HEK293 (cell line): ENCODE data around the gene LNX1.
A peak's percentile ranks its signal among the peaks of the same experiment; 100 is the strongest.

Experiments used
- CTCF ChIA-PET: fragments of 350-600 bp; formaldehyde crosslinking; extraction: SDS; loops from one replicate; lab custom pipeline; 2021; ENCODE audit warnings: antibody characterized with exemption; lab: Yijun Ruan, JAX
- POLR2A ChIA-PET: fragments of 300-600 bp; formaldehyde crosslinking; extraction: SDS; loops from one replicate; lab custom pipeline; 2020; ENCODE audit warnings: antibody characterized with exemption, inconsistent platforms; lab: Yijun Ruan, JAX
- H3K27ac ChIP-seq: fragments of 200-500 bp; sonication (Bioruptor generic); 2 replicates; pipeline ENCODE4 v1.5.1; 2014; ENCODE audit warnings: low read depth, low read length, control low read depth, inconsistent platforms; ENCODE audit errors: extremely low read depth
- H3K36me3 ChIP-seq, 2 experiments: fragments of 200-500 bp in 1 of 2; sonication (Bioruptor generic) in 1 of 2; 1 replicate in 1 of 2; 2 replicates in 1 of 2; pipeline ENCODE4 v1.5.1; 2014 to 2017; ENCODE audit warnings: inconsistent platforms in 2 of 2, low read length in 2 of 2; ENCODE audit not compliant: control insufficient read depth in 2 of 2, insufficient read depth in 1 of 2
- H3K4me1 ChIP-seq: fragments of 200-500 bp; sonication (Bioruptor generic); 2 replicates; pipeline ENCODE4 v1.5.1; 2014; ENCODE audit warnings: mild to moderate bottlenecking, low read length, inconsistent platforms; ENCODE audit not compliant: control insufficient read depth, insufficient read depth
- H3K4me3 ChIP-seq: 2 replicates; pipeline ENCODE4 v1.5.1; 2011; ENCODE audit warnings: low read depth, mild to moderate bottlenecking, control low read depth, low read length, moderate library complexity
- H3K9me3 ChIP-seq: fragments of 200-500 bp; sonication (Bioruptor generic); 2 replicates; pipeline ENCODE4 v1.5.1; 2014; ENCODE audit warnings: low read depth, low read length, inconsistent platforms; ENCODE audit not compliant: control insufficient read depth, insufficient read depth
- ATF2 ChIP-seq: fragments of 450-650 bp; formaldehyde crosslinking; IDR thresholded peaks from 2 replicates; pipeline ENCODE4 v1.5.1; 2016; ENCODE audit warnings: missing biosample characterization, missing genetic modification characterization, low read depth
- BCL6B ChIP-seq: fragments of 450-650 bp; formaldehyde crosslinking; IDR thresholded peaks from 2 replicates; pipeline ENCODE4 v1.5.1; 2017; ENCODE audit warnings: missing biosample characterization, missing genetic modification characterization
- CTCF ChIP-seq: fragments of 450-650 bp; formaldehyde crosslinking; IDR thresholded peaks from 2 replicates; pipeline ENCODE4 v1.5.1; 2016; ENCODE audit warnings: missing biosample characterization, missing genetic modification characterization
- PRDM10 ChIP-seq: fragments of 450-650 bp; formaldehyde crosslinking; IDR thresholded peaks from 2 replicates; pipeline ENCODE4 v1.5.1; 2016; ENCODE audit warnings: missing biosample characterization, missing genetic modification characterization
- SCRT2 ChIP-seq: fragments of 450-650 bp; formaldehyde crosslinking; IDR thresholded peaks from 2 replicates; pipeline ENCODE4 v1.5.1; 2016; ENCODE audit warnings: missing biosample characterization, missing genetic modification characterization
- TCF7L2 ChIP-seq: IDR thresholded peaks from 2 replicates; pipeline ENCODE4 v1.6.1; 2011; ENCODE audit warnings: low read depth, mild to moderate bottlenecking, inconsistent platforms, low read length, moderate library complexity, borderline replicate concordance
- WT1 ChIP-seq: fragments of 450-650 bp; formaldehyde crosslinking; IDR thresholded peaks from 2 replicates; pipeline ENCODE4 v1.5.1; 2016; ENCODE audit warnings: missing biosample characterization, missing genetic modification characterization
- ZEB2 ChIP-seq: fragments of 450-650 bp; formaldehyde crosslinking; IDR thresholded peaks from 2 replicates; pipeline ENCODE4 v1.5.1; 2016; ENCODE audit warnings: missing biosample characterization, missing genetic modification characterization
- ZNF138 ChIP-seq: fragments of 450-650 bp; formaldehyde crosslinking; IDR thresholded peaks from 2 replicates; pipeline ENCODE4 v1.5.1; 2016; ENCODE audit warnings: missing biosample characterization, missing genetic modification characterization, borderline replicate concordance
- ZNF214 ChIP-seq: fragments of 450-650 bp; formaldehyde crosslinking; IDR thresholded peaks from 2 replicates; pipeline ENCODE4 v1.5.1; 2017; ENCODE audit warnings: missing biosample characterization, mild to moderate bottlenecking, missing genetic modification characterization, borderline replicate concordance
- ZNF391 ChIP-seq: fragments of 450-650 bp; formaldehyde crosslinking; IDR thresholded peaks from 2 replicates; pipeline ENCODE4 v1.5.1; 2016; ENCODE audit warnings: low read depth, missing biosample characterization, missing genetic modification characterization, borderline replicate concordance
- ZNF394 ChIP-seq: fragments of 450-650 bp; formaldehyde crosslinking; IDR thresholded peaks from 2 replicates; pipeline ENCODE4 v1.5.1; 2016; ENCODE audit warnings: missing biosample characterization, missing genetic modification characterization, mild to moderate bottlenecking, moderate library complexity, borderline replicate concordance
- ZNF426 ChIP-seq: fragments of 450-650 bp; formaldehyde crosslinking; IDR thresholded peaks from 2 replicates; pipeline ENCODE4 v1.5.1; 2017; ENCODE audit warnings: missing biosample characterization, missing genetic modification characterization, mild to moderate bottlenecking, inconsistent platforms, moderate library complexity
- ZNF513 ChIP-seq: fragments of 450-650 bp; IDR thresholded peaks from 2 replicates; pipeline ENCODE4 v1.5.1; 2018; ENCODE audit warnings: missing biosample characterization, missing genetic modification characterization
- ZNF558 ChIP-seq: fragments of 450-650 bp; formaldehyde crosslinking; IDR thresholded peaks from 2 replicates; pipeline ENCODE4 v1.5.1; 2016; ENCODE audit warnings: missing biosample characterization, missing genetic modification characterization
- ZNF629 ChIP-seq: fragments of 450-650 bp; formaldehyde crosslinking; IDR thresholded peaks from 2 replicates; pipeline ENCODE4 v1.5.1; 2017; ENCODE audit warnings: missing biosample characterization, missing genetic modification characterization
- ZNF837 ChIP-seq: fragments of 450-650 bp; formaldehyde crosslinking; IDR thresholded peaks from 2 replicates; pipeline ENCODE4 v1.5.1; 2016; ENCODE audit warnings: missing biosample characterization, missing genetic modification characterization
- ZXDB ChIP-seq: fragments of 450-650 bp; formaldehyde crosslinking; IDR thresholded peaks from 2 replicates; pipeline ENCODE4 v1.5.1; 2016; ENCODE audit warnings: missing biosample characterization, missing genetic modification characterization

LNX1 gene

GRCh38 chr4:53591372-53591892 lies at the start of gene LNX1:
TSS of gene LNX1 (minus strand) at chr4:53591486. CDS start at chr4:53574002, 17,484 bp downstream.
- no peaks in the 10 kb centered on the region for H3K9me3 ChIP-seq
- H3K36me3 ChIP-seq = no peaks in the 10 kb centered on the region
- H3K4me1 ChIP-seq = no peaks in the 10 kb centered on the region
- peak within 1 kb of the TSS; percentile 18; the same call in 1 of the 2 replicates for H3K27ac ChIP-seq
- POLR2A ChIA-PET = no interaction called here
- peak within 1 kb of the TSS; percentile 36 for H3K4me3 ChIP-seq
- TF ChIP-seq ATF2 (peak; percentile 14; the same call in 1 of the 2 replicates), WT1 (tag by site-specific recombination) (no peak), ZEB2 (tag by site-specific recombination) (peak; percentile 92), PRDM10 (tag by site-specific recombination) (no peak), SCRT2 (tag by site-specific recombination) (peak; percentile 73), ZXDB (tag by site-specific recombination) (0 out of 2 replicates have a peak, but pooled peaks have one; percentile 19), ZNF394 (no peak)
- CTCF ChIA-PET = no interaction called here

- no peaks in the 10 kb centered on the region for H3K4me1 ChIP-seq
- no peak overlapping the region for H3K4me3 ChIP-seq
- no peaks in the 10 kb centered on the region for H3K9me3 ChIP-seq
- no peak for TF ChIP-seq ZNF138
- no peak for TF ChIP-seq ZNF513 (tag by site-specific recombination)
- TF ChIP-seq ZNF391 = no peak
- TF ChIP-seq ZNF558 (tag by site-specific recombination) = no peak
- no peak for TF ChIP-seq ZNF214 (tag by site-specific recombination)
- TF ChIP-seq ZNF629 (tag by site-specific recombination) = no peak
- no peak for TF ChIP-seq CTCF (tag by site-specific recombination)
- TF ChIP-seq ZNF837 (tag by site-specific recombination) = no peak
- no peak for TF ChIP-seq ZNF426 (tag by site-specific recombination)
- no peak for TF ChIP-seq TCF7L2
- TF ChIP-seq BCL6B = no peak
- no peak overlapping the region for H3K27ac ChIP-seq
- no peaks in the 10 kb centered on the region for H3K36me3 ChIP-seq
- POLR2A ChIA-PET = no interaction called here
- CTCF ChIA-PET = no interaction called here
Observed at GRCh38 chr4:53640576-53641453, 49.5 kb upstream of the LNX1 start.
